Smooth muscle cell (in vitro differentiated cells): ENCODE data around the gene CEBPG. TPM values are rescaled to one million over a fixed set of nuclear protein-coding genes. Genes with fewer than 3 reads are reported as not detected.

Source experiments
- DNase-seq: peaks from one replicate; lab custom pipeline; 2025; ENCODE audit not compliant: unreplicated experiment; lab: John Stamatoyannopoulos, UW
- H2AFZ ChIP-seq: fragments of 200-600 bp; sonication (generic); 2 replicates; pipeline ENCODE4 v1.6.0; 2016; ENCODE audit warnings: antibody characterized with exemption, low read depth, mild to moderate bottlenecking
- H3F3A ChIP-seq: fragments of 200-600 bp; sonication (generic); 2 replicates; pipeline ENCODE4 v1.6.0; 2017; ENCODE audit warnings: antibody characterized with exemption, low read depth
- H3K27ac ChIP-seq: fragments of 200-600 bp; sonication (generic); 2 replicates; pipeline ENCODE4 v1.5.1; 2016; ENCODE audit warnings: low read depth, mild to moderate bottlenecking
- H3K27me3 ChIP-seq: fragments of 200-600 bp; sonication (generic); 2 replicates; pipeline ENCODE4 v1.6.1; 2016; ENCODE audit warnings: low read depth, mild to moderate bottlenecking
- H3K36me3 ChIP-seq: fragments of 200-600 bp; sonication (generic); 2 replicates; pipeline ENCODE4 v1.5.1; 2016; ENCODE audit warnings: low read depth
- H3K4me1 ChIP-seq: fragments of 200-600 bp; sonication (generic); 2 replicates; pipeline ENCODE4 v1.5.1; 2016; ENCODE audit warnings: low read depth
- H3K4me2 ChIP-seq: fragments of 200-600 bp; sonication (generic); 2 replicates; pipeline ENCODE4 v1.6.0; 2016; ENCODE audit warnings: mild to moderate bottlenecking
- H3K4me3 ChIP-seq: fragments of 200-600 bp; sonication (generic); 2 replicates; pipeline ENCODE4 v1.5.1; 2016; ENCODE audit warnings: mild to moderate bottlenecking
- H3K79me2 ChIP-seq: fragments of 200-600 bp; sonication (generic); 2 replicates; pipeline ENCODE4 v1.6.0; 2016; ENCODE audit warnings: low read depth, mild to moderate bottlenecking
- H3K9ac ChIP-seq: fragments of 200-600 bp; sonication (generic); 2 replicates; pipeline ENCODE4 v1.6.0; 2016; ENCODE audit warnings: low read depth
- H3K9me3 ChIP-seq: fragments of 200-600 bp; sonication (generic); replicated peaks from 2 replicates; pipeline ENCODE4 v1.5.1; 2016; ENCODE audit warnings: low read depth
- H4K20me1 ChIP-seq: fragments of 200-600 bp; sonication (generic); 2 replicates; pipeline ENCODE4 v1.6.0; 2016; ENCODE audit warnings: low read depth
- CTCF ChIP-seq: fragments of 200-600 bp; sonication (generic); IDR thresholded peaks from 2 replicates; pipeline ENCODE4 v1.5.1; 2017; ENCODE audit warnings: borderline replicate concordance, mild to moderate bottlenecking, antibody characterized with exemption; ENCODE audit not compliant: insufficient read depth, poor library complexity, severe bottlenecking
- WGBS: methylation state at CpG from one replicate; pipeline ENCODE4 v1.1.7; 2016; ENCODE audit warnings: low lambda C conversion rate; 5-methylcytosine and 5-hydroxymethylcytosine counted together
- polyA plus RNA-seq: library from polyadenylated mRNA; unstranded; fragments of >200 nt; fragmentation: Nextera tagmentation; extraction: Ambion mirVana; gene quantifications from 2 replicates; pipeline ENCODE4 v1.2.1, GENCODE V29; 2016
- total RNA-seq: library from RNA; depleted of rRNA; stranded (reverse); fragments of >200 nt; gene quantifications from 2 replicates; pipeline ENCODE4 v1.2.3, GENCODE V29; 2014

The CEBPG gene
- total and polyA plus RNA-seq, 2 experiments from 2014 or later = 15.3 to 27.8 TPM

DNA sequence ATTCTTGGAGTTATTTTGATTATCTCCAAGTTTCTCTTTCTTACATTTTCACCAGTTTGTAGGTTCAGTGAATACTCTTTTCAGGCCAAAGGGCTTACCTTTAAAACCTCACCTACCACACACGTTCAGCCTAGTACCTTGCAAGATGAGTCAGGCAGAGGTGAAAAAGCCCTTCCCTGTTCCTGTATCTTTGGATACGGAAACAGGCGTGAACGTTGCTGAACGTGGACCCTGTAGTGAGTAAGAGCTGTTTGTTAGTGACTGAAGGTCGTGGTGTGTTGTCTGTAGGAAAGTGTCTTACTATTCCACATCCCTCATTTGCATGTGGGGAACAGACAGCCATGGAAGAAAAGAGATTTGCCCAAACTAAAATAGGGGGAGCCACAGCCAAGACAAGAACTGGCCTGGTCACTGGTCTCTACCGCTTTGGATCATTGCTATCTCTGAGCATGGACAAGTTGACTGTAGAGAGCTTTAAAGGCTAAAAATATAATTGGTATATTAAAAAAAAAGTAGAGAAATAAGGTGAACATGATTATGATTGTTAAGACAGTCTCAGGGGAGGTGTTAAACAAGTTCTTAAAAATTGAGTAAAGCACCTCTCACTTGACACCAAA is 3.5 kb downstream of the CEBPG start:
- H3K4me3 ChIP-seq = peak overlapping the region; percentile 7
- no peaks in the 10 kb centered on the region for H3F3A ChIP-seq
- peaks cover 18% of the 10 kb centered on the region for H3K4me1 ChIP-seq
- DNase-seq = no peak
- peaks cover 79% of the 10 kb centered on the region for H4K20me1 ChIP-seq
- peak overlapping the region; percentile 18 for H3K4me2 ChIP-seq
- no peaks in the 10 kb centered on the region for H3K9me3 ChIP-seq
- 66% methylated on average over 7 of the region's 7 CpGs for WGBS
- no peaks in the 10 kb centered on the region for H3K36me3 ChIP-seq
- TF ChIP-seq CTCF = no peak
- peak overlapping the region; percentile 63 for H3K27ac ChIP-seq
- no peak overlapping the region for H2AFZ ChIP-seq
- no peaks in the 10 kb centered on the region for H3K27me3 ChIP-seq
- H3K79me2 ChIP-seq = peaks cover 80% of the 10 kb centered on the region
- no peak overlapping the region for H3K9ac ChIP-seq

GRCh38 chr19:33377586-33378475 is 4.3 kb downstream of the CEBPG start:
- H3F3A ChIP-seq = no peaks in the 10 kb centered on the region
- WGBS = 83% methylated on average over 12 of the region's 12 CpGs
- peaks cover 18% of the 10 kb centered on the region for H3K4me1 ChIP-seq
- H3K27me3 ChIP-seq = no peaks in the 10 kb centered on the region
- no peak for DNase-seq
- H3K36me3 ChIP-seq = no peaks in the 10 kb centered on the region
- H3K79me2 ChIP-seq = peaks cover 88% of the 10 kb centered on the region
- TF ChIP-seq CTCF = no peak
- no peak overlapping the region for H2AFZ ChIP-seq
- H4K20me1 ChIP-seq = peaks cover 87% of the 10 kb centered on the region
- no peaks in the 10 kb centered on the region for H3K9me3 ChIP-seq
- H3K4me2 ChIP-seq = no peak overlapping the region
- H3K4me3 ChIP-seq = no peak overlapping the region
- H3K27ac ChIP-seq = no peak overlapping the region
- H3K9ac ChIP-seq = no peak overlapping the region

DNA sequence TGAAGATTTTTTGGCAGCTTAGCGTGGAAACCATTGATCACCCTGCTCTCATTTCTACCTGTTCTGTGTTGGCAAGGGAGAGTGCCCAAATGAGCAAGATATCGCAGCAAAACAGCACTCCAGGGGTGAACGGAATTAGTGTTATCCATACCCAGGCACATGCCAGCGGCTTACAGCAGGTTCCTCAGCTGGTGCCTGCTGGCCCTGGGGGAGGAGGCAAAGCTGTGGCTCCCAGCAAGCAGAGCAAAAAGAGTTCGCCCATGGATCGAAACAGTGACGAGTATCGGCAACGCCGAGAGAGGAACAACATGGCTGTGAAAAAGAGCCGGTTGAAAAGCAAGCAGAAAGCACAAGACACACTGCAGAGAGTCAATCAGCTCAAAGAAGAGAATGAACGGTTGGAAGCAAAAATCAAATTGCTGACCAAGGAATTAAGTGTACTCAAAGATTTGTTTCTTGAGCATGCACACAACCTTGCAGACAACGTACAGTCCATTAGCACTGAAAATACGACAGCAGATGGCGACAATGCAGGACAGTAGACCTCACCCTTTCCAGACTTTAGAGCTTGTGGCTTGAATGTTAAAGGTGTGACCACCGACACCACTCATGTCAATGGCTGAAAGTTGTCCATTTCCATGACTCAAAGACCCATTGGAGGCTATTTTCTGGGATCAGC is 5.8 kb downstream of the CEBPG start:
- Histone ChIP-seq H3K27ac (no peak overlapping the region), H4K20me1 (peaks cover 100% of the 10 kb centered on the region), H3K9ac (no peak overlapping the region), H3K9me3 (no peaks in the 10 kb centered on the region), H3F3A (no peaks in the 10 kb centered on the region), H3K36me3 (no peaks in the 10 kb centered on the region), H3K4me1 (peaks cover 18% of the 10 kb centered on the region), H3K79me2 (peaks cover 100% of the 10 kb centered on the region), H3K4me2 (no peak overlapping the region), H2AFZ (no peak overlapping the region), H3K4me3 (no peak overlapping the region), H3K27me3 (no peaks in the 10 kb centered on the region)
- DNase-seq = no peak
- no peak for TF ChIP-seq CTCF
- WGBS = 96% methylated on average over 16 of the region's 16 CpGs
